HG02884 (cell line): ENCODE results near the gene POC1A.

Experiments used
- ATAC-seq: cut with Tn5 transposase; IDR thresholded peaks from one replicate; pipeline ENCODE4 v1.9.1; 2021; ENCODE audit warnings: mild to moderate bottlenecking, moderate library complexity; ENCODE audit not compliant: unreplicated experiment

POC1A gene

GRCh38 chr3:52088445-52089367, 65.5 kb downstream of the POC1A start:
- no peak for ATAC-seq

DNA sequence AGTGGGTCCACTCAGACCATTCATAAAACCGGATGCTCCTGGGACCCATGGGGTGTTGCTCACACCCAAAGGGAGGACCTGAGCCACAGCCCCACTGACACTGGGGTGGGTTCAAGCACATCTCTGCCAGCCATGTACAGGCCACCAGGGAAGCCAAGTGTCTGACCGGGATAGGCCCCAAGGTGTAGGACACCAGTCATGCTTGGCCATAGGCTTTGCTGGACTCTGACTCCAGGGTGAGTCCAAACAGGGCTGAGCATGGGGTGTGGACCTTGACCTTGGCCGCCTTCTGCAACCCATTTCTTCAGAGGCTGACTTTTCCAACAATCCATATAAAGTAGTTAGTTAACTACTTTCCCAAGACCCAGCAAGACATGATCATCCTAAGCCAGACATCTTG, 66.5 kb downstream of the POC1A start:
- ATAC-seq, result no peak

DNA sequence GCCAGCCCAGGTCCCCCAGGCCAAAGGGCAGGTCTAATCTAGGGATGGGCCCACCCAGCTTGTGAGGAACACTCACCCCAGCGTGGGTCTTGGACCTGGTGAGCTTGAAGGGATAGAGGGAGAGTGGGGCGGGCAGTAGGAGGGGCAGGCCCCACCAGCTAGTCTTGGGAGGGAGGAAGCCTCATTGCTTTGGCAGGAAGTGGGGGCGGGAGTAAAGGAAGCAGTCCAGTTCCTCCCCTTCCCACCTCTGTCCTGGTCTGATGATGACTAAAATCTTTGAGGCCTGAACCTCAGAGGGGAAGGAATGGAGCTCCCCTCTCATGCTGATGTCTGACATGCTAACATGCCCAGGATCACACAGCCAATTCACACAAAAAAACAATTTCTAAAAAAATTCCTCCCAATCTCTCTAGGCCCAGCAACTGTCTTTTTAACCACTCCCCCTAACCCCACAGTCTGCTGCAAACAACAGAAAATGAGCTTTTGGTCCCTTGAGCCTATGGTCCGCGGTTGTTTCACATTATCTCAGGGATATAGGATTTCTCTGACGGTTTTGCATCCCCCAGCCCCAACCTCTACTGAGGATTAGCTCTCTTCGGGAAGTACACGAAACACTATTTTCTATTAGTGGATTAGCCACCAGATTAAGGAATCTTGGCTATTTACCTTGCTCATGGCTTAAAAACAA, 67.1 kb downstream of the POC1A start:
- no peak for ATAC-seq

- no peak for ATAC-seq
Observed at GRCh38 chr3:52086461-52086860, 67.8 kb downstream of the POC1A start.

DNA sequence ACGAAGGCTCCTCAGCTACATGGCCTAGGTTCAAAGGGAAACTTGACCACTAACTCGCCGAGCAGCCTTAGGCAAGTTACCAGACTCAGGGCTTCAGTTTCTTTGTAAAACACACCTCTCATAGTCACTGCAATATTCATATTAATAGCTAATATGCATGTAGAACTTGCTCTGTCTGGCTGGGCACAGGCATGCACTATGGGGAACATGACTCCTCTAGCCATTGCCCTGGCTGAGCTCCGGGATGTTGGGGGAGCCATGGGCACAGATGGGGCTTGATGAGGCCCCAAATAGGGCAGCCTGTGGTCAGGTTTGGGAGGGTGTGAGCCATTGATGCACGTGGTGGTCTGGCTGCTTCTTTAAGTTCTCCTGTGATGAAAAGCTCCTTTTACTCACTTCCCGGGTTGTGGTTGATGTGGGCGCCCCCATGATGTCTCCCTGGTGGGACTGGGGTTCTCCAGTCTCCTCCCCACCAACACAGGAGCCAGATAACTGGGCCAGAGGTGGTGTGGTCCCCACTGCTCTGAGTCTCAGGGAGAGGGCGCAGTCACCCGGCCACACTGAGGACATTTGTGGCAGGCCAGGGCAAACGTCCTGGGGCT, 68.4 kb downstream of the POC1A start:
- ATAC-seq, result no peak

- no peak for ATAC-seq
Observed at GRCh38 chr3:52084954-52085680, 69.1 kb downstream of the POC1A start.

DNA sequence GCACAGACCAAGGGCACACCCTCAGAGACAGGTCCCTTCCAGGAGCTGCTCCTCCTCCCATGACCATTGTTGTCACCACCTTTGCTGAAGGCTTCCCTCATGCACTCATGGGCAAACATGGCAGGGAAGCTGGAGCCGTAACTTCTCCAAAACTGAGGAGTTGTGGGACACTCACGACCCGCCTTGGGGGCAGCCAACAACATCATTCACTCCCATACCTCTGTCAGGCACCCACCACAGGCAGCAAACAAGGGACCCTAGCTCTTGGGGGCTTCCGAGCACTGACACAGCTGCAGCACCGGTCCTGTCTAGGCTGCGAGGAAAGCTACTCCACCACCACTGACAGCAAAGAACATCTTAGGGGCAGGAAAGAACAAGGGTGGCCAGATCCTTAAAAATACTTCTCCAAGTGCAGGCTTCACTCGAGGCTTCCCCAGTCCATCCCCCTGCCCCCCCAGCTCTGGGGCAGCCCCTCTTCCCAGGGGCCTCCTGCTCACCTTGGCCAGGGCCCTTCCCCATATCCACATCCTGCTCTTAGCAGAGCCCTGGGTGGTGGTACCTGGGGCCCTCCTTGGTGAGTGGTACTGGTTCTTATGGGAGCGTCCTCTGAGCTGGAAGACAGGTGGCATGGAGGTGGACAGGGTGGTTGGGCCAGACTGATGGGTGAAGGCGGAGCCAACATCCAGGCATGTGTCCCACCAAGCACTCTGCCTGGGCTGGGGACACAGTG, 69.8 kb downstream of the POC1A start:
- no peak for ATAC-seq

GRCh38 chr3:52083556-52084087, 70.6 kb downstream of the POC1A start:
- ATAC-seq, result no peak

- ATAC-seq, result no peak
Observed at GRCh38 chr3:52082951-52083350, 71.3 kb downstream of the POC1A start.

GRCh38 chr3:52080830-52081719, 73.1 kb downstream of the POC1A start:
- ATAC-seq, result no peak

- ATAC-seq, result no peak
Observed at GRCh38 chr3:52079958-52080357, 74.3 kb downstream of the POC1A start.

DNA sequence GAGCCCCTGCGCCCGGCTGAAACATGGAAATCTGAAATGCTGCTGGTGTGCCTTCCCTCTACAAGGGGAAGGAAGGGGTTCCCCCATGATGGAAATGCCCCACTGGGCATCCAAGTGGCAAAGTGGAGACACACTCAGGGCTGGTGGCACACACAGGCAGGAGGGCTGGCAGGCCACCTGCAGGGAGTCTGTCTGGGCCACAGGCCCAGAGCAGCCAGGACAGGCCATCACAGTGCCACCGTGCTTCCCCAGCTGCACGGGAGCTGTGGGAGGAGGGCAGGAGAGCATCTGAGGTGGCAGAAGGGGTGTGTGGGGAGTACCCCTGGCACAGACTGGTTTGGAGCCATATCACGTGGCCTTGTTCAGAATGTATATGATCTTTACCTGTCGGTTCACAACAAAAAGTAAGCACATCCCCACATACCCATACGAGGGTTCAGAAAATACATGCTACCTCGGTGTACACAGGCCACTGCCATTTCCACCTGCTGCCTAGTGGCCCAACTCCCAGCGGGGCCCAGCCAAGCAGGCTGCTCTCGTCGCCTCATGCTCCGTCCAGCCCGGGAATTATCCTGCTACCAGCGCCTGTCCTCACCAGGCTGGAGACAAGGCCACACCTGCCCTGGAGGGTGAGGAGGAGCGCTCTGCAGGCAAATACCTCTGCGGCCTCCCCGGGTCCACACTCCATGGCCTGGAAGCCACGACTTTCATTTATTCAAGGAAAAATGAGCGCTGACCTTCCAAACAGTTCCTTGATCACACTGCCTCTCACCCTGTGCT, 75.3 kb downstream of the POC1A start:
- ATAC-seq, result no peak

- no peak for ATAC-seq
Observed at GRCh38 chr3:52077925-52078324, 76.3 kb downstream of the POC1A start.

DNA sequence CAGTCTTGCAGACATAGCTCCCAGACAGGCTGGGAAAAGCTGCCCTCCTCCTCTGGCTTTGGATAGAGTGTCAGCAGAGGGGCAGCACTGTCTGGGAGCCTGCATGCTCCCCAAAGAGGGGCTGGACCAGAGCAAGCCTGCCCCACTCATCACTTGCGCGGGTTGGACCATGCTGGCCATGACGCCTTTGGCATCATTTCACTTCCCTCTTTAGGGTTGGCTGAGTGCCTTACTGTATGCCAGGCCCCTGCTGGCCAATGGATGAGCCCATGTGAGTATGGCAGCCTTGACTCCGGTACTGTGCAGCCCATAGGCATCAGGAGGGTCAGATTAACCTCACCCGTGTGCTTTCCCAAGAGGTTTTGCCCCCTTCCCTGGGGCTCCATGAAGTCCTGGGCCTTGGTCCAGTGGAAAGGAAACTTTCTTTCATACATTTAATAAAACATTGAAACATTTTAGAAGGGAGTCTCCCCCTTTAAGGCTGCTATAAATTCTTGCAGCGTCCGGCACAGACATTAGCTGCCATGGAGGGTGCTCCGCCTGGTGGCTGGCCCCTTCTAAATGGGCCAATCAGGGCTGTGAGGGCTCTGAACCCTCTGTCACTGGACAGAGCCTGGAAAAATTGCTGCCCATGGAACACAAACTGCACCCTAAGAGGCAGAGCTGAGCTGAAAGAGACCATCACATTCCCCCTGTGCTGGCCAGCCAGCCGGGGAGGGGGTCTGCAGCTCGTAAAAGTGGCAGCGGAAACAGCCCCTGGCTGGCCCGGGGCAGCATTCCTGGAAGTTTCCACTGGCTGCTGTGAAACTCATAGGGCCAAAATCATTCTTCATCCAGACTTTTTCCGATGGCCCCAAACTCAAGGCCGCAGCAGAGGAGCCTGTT, 77.1 kb downstream of the POC1A start:
- ATAC-seq, result no peak

GRCh38 chr3:52073490-52073889, 80.7 kb downstream of the POC1A start:
- ATAC-seq, result no peak

GRCh38 chr3:52072471-52072870, 81.8 kb downstream of the POC1A start:
- no peak for ATAC-seq

DNA sequence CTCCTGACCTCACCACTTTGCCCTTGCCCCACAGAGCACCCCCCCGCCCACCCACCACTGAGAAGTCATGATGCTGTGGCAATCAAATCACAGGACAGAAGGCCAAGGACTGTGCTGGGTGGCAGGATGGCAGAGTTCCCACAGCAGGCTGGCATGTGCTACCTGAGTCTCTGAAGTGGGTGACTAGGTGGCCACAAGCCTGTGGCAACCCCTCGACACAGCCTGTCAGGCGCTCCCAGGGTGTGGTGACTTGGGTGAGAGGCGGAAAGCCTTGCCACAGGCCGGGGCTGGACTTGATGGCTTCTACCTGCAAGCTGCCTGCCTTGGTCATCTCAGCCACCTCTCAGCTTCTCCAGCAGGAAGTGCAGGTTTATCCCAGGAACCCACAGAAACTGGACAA, 82.2 kb downstream of the POC1A start:
- ATAC-seq, result no peak
